Caco-2 (cell line): ENCODE data around the gene APOE. TPM values are rescaled to one million over a fixed set of nuclear protein-coding genes. Genes with fewer than 3 reads are reported as not detected.

ENCODE experiments used
- BruUV-seq: library from RNA; stranded (reverse); fragments of 400-500 nt; replicated peaks from 2 replicates; lab custom pipeline; 2021; lab: Mats Ljungman, UMichigan
- CTCF ChIA-PET: fragments of 300-600 bp; sonication (Branson Sonifier 250); formaldehyde crosslinking; loops from one replicate; lab custom pipeline; 2022; ENCODE audit warnings: antibody characterized with exemption; lab: Charles Lee
- POLR2A ChIA-PET: fragments of 300-600 bp; sonication (Branson Sonifier 250); formaldehyde crosslinking; loops from one replicate; lab custom pipeline; 2022; ENCODE audit warnings: antibody characterized with exemption; lab: Charles Lee
- DNase-seq, 2 experiments: peaks; one replicate each; pipeline versions ENCODE4 v3.0.0 to v3.0.0-alpha.2; 2020 to 2022
- H3K27me3 ChIP-seq: replicated peaks from 2 replicates; pipeline ENCODE4 v1.6.0; 2011; ENCODE audit warnings: low read length; ENCODE audit not compliant: control insufficient read depth, insufficient read depth
- H3K36me3 ChIP-seq: 2 replicates; pipeline ENCODE4 v1.5.1; 2011; ENCODE audit warnings: low read length; ENCODE audit not compliant: control insufficient read depth, insufficient read depth
- H3K4me1 ChIP-seq: fragments of 250-450 bp; sonication (Bioruptor Pico); 2 replicates; pipeline ENCODE4 v1.5.1; 2020; ENCODE audit warnings: mild to moderate bottlenecking
- H3K4me3 ChIP-seq: 2 replicates; pipeline ENCODE4 v1.5.1; 2011; ENCODE audit warnings: low read depth, mild to moderate bottlenecking, control low read depth, low read length
- H3K9me3 ChIP-seq: fragments of 250-450 bp; sonication (Bioruptor Pico); 2 replicates; pipeline ENCODE4 v1.5.1; 2020; ENCODE audit warnings: mild to moderate bottlenecking, moderate library complexity
- H3K27ac Mint-ChIP-seq: one replicate; pipeline ENCODE4 v1.8.0; 2022; ENCODE audit warnings: mixed read lengths; ENCODE audit not compliant: unreplicated experiment
- H3K27me3 Mint-ChIP-seq: one replicate; pipeline ENCODE4 v1.8.0; 2022; ENCODE audit warnings: mixed read lengths; ENCODE audit not compliant: insufficient read depth, unreplicated experiment
- H3K36me3 Mint-ChIP-seq: one replicate; pipeline ENCODE4 v1.8.0; 2022; ENCODE audit warnings: mild to moderate bottlenecking, mixed read lengths; ENCODE audit not compliant: insufficient read depth, unreplicated experiment
- H3K4me1 Mint-ChIP-seq: one replicate; pipeline ENCODE4 v1.8.0; 2022; ENCODE audit warnings: low read depth, mixed read lengths; ENCODE audit not compliant: unreplicated experiment
- H3K4me3 Mint-ChIP-seq: one replicate; pipeline ENCODE4 v1.8.0; 2022; ENCODE audit warnings: mild to moderate bottlenecking, moderate library complexity, mixed read lengths; ENCODE audit not compliant: unreplicated experiment
- H3K9me3 Mint-ChIP-seq: one replicate; pipeline ENCODE4 v1.8.0; 2022; ENCODE audit warnings: mixed read lengths; ENCODE audit not compliant: unreplicated experiment
- intact Hi-C: fragments of 100-400 bp; cut with micrococcal nuclease; formaldehyde crosslinking; loops from one replicate; pipeline ENCODE4 v1.10.0; 2022; ENCODE audit not compliant: unreplicated experiment
- total RNA-seq: library from RNA; stranded (reverse); gene quantifications from 2 replicates; pipeline ENCODE4 v1.2.3, GENCODE V29; 2022
- TF ChIP-seq, protein P1 (sequence below), 2 experiments: fragments of 200-600 bp in 1 of 2; IDR thresholded peaks; 1 replicate in 1 of 2; 2 replicates in 1 of 2; pipeline versions ENCODE4 v1.5.1 to v1.8.0; 2011 to 2022; ENCODE audit warnings: antibody characterized with exemption in 1 of 2, control low read depth in 1 of 2, inconsistent platforms in 1 of 2, low read depth in 1 of 2, low read length in 1 of 2, mild to moderate bottlenecking in 1 of 2, moderate library complexity in 1 of 2; ENCODE audit not compliant: insufficient read depth in 1 of 2, severe bottlenecking in 1 of 2, unreplicated experiment in 1 of 2

APOE gene
- total RNA-seq, 1 experiment from 2014 or later, result 1,404 TPM

DNA sequence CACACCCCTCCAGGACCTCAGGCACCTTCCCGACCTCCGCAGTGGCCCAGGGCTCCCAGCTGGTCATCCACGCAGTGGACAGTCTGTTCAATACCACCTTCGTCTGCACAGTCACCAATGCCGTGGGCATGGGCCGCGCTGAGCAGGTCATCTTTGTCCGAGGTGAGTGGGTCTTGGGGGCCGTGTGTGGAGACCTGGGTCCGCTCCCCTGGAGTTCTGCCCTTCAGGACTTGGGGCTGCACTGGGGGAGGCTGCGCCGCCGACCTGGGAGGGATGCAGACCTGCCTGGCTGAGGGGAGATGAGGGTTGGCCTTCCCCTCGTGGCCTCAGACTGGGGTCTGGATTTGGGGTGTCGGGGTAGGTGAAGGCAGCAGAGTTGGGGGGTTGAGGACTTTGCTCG is 31.3 kb upstream of the APOE start:
- H3K4me3 Mint-ChIP-seq, result no peak overlapping the region
- DNase-seq, result no peak
- ChIA-PET CTCF (interaction anchor here (1.0 kb wide), 1 partner anchor 10 kb away, joined by 3 read pairs; no protein-coding TSS in a partner anchor), POLR2A (no interaction called here)
- no peak overlapping the region for H3K4me3 ChIP-seq
- no peaks in the 10 kb centered on the region for H3K9me3 ChIP-seq
- H3K4me1 ChIP-seq, result peaks cover 14% of the 10 kb centered on the region
- peaks cover 17% of the 10 kb centered on the region for H3K4me1 Mint-ChIP-seq
- no peaks in the 10 kb centered on the region for H3K27me3 ChIP-seq
- H3K9me3 Mint-ChIP-seq, result no peaks in the 10 kb centered on the region
- intact Hi-C loops, result no loop called here
- no TSS peak for BruUV-seq
- peaks cover 96% of the 10 kb centered on the region for H3K36me3 Mint-ChIP-seq
- TF ChIP-seq, protein P1, sequence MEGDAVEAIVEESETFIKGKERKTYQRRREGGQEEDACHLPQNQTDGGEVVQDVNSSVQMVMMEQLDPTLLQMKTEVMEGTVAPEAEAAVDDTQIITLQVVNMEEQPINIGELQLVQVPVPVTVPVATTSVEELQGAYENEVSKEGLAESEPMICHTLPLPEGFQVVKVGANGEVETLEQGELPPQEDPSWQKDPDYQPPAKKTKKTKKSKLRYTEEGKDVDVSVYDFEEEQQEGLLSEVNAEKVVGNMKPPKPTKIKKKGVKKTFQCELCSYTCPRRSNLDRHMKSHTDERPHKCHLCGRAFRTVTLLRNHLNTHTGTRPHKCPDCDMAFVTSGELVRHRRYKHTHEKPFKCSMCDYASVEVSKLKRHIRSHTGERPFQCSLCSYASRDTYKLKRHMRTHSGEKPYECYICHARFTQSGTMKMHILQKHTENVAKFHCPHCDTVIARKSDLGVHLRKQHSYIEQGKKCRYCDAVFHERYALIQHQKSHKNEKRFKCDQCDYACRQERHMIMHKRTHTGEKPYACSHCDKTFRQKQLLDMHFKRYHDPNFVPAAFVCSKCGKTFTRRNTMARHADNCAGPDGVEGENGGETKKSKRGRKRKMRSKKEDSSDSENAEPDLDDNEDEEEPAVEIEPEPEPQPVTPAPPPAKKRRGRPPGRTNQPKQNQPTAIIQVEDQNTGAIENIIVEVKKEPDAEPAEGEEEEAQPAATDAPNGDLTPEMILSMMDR (IDR thresholded peaks at IDR 0.05; ENCODE audit: insufficient read depth in 1 of 2, low read depth in 1 of 2, low read length in 1 of 2, severe bottlenecking in 1 of 2, unreplicated experiment in 1 of 2), result no peak
- H3K27ac Mint-ChIP-seq, result peak overlapping the region; percentile 18
- H3K36me3 ChIP-seq, result peaks cover 17% of the 10 kb centered on the region
- no peaks in the 10 kb centered on the region for H3K27me3 Mint-ChIP-seq

- Mint-ChIP-seq H3K36me3 (peaks cover 88% of the 10 kb centered on the region), H3K27me3 (no peaks in the 10 kb centered on the region), H3K4me3 (no peak overlapping the region), H3K4me1 (peaks cover 17% of the 10 kb centered on the region), H3K27ac (peak overlapping the region; percentile 16), H3K9me3 (no peaks in the 10 kb centered on the region)
- TF ChIP-seq, protein P1 (IDR thresholded peaks at IDR 0.05; ENCODE audit: insufficient read depth in 1 of 2, low read depth in 1 of 2, low read length in 1 of 2, severe bottlenecking in 1 of 2, unreplicated experiment in 1 of 2), result no peak
- H3K9me3 ChIP-seq, result no peaks in the 10 kb centered on the region
- BruUV-seq, result no TSS peak
- DNase-seq, result no peak
- POLR2A ChIA-PET, result no interaction called here
- no peaks in the 10 kb centered on the region for H3K27me3 ChIP-seq
- intact Hi-C loops, result no loop called here
- peaks cover 17% of the 10 kb centered on the region for H3K36me3 ChIP-seq
- CTCF ChIA-PET, result no interaction called here
- H3K4me3 ChIP-seq, result no peak overlapping the region
- peaks cover 17% of the 10 kb centered on the region for H3K4me1 ChIP-seq
Measured at GRCh38 chr19:44875666-44876451, 29.7 kb upstream of the APOE start.

DNA sequence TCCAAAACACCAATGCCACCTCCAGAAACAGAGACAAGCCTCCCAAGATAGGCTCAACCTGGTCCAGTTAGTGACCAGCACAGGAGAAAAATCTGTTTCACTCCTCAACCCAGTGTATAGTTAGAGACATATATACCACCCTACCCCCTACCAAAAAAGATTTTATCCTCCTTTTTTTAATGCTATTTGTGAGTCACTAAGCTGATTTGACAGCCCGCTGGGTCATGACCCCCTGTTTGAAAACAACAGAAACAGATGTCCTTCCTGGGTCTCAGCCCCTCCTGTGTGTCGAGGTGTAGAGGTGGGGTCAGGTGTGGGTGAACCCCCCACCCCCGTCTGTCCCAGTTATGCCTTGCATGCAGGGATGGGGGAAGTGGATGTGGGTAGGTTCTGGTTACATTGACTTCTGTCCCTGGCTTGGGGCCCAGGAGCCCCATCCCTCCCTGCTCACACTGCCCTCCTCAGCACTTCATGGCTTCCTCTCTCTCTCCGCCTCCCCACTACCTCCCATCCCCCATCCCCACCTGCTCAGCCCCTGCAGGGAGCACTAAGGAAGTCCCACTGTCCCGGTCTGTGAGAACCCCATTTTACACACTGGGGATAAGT is 28.6 kb upstream of the APOE start:
- Mint-ChIP-seq H3K36me3 (peaks cover 89% of the 10 kb centered on the region), H3K27ac (peak overlapping the region; percentile 21), H3K9me3 (no peaks in the 10 kb centered on the region), H3K4me1 (peaks cover 17% of the 10 kb centered on the region), H3K4me3 (no peak overlapping the region), H3K27me3 (no peaks in the 10 kb centered on the region)
- intact Hi-C loops, result no loop called here
- CTCF ChIA-PET, result no interaction called here
- TF ChIP-seq, protein P1 (IDR thresholded peaks at IDR 0.05; ENCODE audit: insufficient read depth in 1 of 2, low read depth in 1 of 2, low read length in 1 of 2, severe bottlenecking in 1 of 2, unreplicated experiment in 1 of 2), result no peak
- Histone ChIP-seq H3K4me1 (peaks cover 17% of the 10 kb centered on the region), H3K9me3 (no peaks in the 10 kb centered on the region), H3K27me3 (no peaks in the 10 kb centered on the region), H3K4me3 (no peak overlapping the region), H3K36me3 (peaks cover 15% of the 10 kb centered on the region)
- BruUV-seq, result no TSS peak
- DNase-seq, result no peak
- POLR2A ChIA-PET, result no interaction called here
